GM18519 (cell line): Measurements from ENCODE around the gene LYPD1.
"Not testable (repeated sequence)": the region's sequence is repeated elsewhere in the genome, so short reads cannot be mapped to it uniquely, and the experiment has no call there.

Source experiments
- ATAC-seq: cut with Tn5 transposase; IDR thresholded peaks from one replicate; pipeline ENCODE4 v1.9.1; 2021; ENCODE audit warnings: mild to moderate bottlenecking, moderate library complexity; ENCODE audit not compliant: unreplicated experiment, low FRiP score

LYPD1 gene

GRCh38 chr2:132669908-132670495, at the start of gene LYPD1:
Gene LYPD1 (minus strand): TSS chr2:132670205. CDS start chr2:132669932, 273 bp downstream.
- no peak for ATAC-seq

DNA sequence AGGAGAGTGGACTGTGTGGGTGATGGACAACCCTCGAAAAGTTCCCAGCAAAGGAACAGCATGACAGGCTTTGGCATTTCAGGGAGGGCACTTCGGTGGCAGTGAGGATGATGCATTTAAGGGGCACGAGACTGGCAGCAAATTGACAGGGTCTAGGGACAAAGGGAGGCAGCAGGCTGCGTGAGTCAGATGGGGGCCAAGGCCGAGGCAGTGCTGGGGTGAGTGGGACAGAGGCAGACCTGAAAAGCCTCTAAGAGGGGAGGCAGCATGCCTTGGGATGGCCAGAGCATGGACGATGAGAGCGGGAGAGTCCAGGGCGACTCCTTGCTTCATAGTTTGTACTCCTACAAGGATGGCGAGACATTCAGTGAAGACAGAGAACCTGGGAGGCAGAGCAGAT, 49.5 kb upstream of the LYPD1 start:
- no peak for ATAC-seq

DNA sequence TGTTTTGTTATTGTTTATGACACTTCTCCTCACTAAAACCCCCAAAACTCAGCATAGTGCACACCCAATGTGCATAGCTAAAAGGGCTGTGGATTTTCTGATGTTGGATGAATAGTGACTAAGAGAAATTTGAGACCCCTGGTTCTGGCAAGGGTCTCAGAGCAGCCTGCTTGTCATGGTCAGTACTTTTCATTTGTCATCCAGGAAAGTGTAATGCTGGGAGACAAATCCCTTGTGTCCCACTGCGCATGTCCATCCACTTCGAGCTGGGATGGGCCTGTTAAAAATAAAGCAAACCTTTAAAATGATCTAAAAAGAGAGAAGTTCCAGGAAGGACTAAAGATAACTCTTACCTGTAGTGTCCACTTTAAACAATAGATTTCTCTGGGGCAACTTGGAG, 46.9 kb upstream of the LYPD1 start:
- ATAC-seq: no peak

- no peak for ATAC-seq
These were observed 45.7 kb upstream of the LYPD1 start for GRCh38 chr2:132715386-132716351.

- no peak for ATAC-seq
These were observed 33.4 kb upstream of the LYPD1 start for GRCh38 chr2:132703396-132703795.

DNA sequence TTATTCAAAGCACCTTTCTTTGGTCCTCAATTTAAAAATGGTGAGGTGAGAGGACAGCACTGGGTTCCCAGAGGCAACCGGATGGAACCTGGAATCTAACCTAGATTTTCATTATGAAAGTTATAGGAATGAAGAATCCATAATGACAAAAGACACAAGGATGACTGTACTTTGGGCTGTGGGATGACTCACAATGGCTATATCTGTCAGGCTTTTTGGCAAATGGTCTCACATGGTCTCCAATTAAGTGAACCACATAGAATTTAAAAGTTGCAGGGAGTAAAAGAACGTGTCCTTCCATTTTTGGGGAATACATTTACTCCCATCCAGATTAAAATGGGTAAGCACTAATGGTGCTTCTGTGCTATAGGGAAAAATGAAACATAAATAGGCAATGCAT, 31.8 kb upstream of the LYPD1 start:
- no peak for ATAC-seq

DNA sequence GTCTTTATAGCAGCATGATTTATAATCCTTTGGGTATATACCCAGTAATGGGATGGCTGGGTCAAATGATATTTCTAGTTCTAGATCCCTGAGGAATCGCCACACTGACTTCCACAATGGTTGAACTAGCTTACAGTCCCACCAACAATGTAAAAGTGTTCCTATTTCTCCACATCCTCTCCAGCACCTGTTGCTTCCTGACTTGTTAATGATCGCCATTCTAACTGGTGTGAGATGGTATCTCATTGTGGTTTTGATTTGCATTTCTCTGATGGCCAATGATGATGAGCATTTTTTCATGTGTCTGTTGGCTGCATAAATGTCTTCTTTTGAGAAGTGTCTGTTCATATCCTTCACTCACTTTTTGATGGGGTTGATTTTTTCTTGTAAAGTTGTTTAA, 29.8 kb upstream of the LYPD1 start:
- ATAC-seq: not testable (repeated sequence)

GRCh38 chr2:132698347-132698746, 28.3 kb upstream of the LYPD1 start:
- ATAC-seq: not testable (repeated sequence)

- ATAC-seq: no peak
These were observed 27.7 kb upstream of the LYPD1 start for GRCh38 chr2:132697556-132698205.

GRCh38 chr2:132692816-132693215, 22.8 kb upstream of the LYPD1 start:
- no peak for ATAC-seq

- ATAC-seq: no peak
These were observed 21.6 kb upstream of the LYPD1 start for GRCh38 chr2:132691556-132691955.

DNA sequence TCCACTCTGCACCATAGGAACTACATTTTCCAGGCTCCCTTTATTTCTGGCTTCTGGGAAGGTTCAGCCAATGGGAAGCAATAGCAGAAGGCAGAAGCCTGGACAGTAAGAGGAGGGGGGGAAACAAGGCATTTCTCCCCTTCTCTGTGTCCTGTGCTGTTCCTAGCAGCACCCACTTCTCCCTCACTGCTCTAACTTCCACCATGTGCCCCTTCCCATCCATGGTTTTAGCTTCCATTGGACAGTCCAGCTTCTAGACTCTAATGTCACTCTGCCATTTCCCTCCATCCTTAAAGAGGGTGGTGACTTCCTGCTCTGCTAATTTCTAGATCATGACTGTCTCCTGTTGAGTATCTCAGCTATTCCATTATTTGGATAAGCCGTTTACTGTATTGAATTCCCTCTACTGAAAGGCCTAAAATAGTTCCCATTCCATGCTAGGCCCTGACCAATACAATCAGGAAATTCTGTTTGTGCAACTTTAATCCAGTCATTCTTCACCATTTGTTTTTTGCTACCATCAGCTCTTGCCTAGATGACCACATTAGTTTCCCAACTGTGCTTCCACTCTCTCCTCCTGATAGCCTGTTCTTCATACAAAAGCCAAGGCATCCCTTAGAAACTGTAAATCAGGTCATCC, 20.8 kb upstream of the LYPD1 start:
- no peak for ATAC-seq

GRCh38 chr2:132681766-132682165, 11.8 kb upstream of the LYPD1 start:
- no peak for ATAC-seq

DNA sequence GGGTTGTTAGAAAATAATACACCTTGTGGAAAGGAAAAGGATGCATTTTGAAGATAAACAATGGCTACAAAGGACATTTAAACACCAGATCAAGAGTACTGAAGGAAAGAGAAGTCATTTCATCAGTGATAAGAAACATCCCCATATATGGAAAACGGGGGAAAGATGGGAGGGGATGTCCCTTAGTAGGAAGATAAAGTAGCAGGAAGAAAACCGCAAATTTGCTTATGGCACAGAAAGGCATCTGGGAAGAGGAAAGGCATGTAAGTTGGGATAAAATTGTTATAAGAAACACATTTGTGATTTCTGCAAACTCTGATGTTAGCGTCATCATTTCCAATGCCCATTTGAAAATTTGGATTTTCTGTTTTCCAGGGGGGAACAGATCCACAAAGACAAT, 10.5 kb upstream of the LYPD1 start:
- ATAC-seq: no peak

- no peak for ATAC-seq
These were observed 8.5 kb upstream of the LYPD1 start for GRCh38 chr2:132678483-132678882.

DNA sequence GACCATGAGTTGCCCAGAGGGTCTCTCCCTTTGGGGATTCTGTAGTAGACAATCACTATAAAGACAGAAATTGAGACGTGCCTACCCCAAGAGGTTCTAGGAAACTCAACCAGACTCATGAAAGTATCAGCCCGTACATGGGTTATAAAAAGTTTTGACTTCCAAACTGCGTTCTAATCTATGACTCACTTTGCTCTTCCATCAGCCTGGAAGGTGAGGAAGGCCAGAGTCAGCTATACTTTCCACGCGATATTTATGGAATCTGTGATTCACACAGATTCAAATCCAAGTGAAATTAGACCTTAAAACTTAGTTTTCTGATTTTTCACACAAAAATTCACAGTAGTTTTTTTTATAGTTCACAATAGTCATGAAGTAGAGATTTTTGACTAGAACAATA, 7.7 kb upstream of the LYPD1 start:
- ATAC-seq: no peak

DNA sequence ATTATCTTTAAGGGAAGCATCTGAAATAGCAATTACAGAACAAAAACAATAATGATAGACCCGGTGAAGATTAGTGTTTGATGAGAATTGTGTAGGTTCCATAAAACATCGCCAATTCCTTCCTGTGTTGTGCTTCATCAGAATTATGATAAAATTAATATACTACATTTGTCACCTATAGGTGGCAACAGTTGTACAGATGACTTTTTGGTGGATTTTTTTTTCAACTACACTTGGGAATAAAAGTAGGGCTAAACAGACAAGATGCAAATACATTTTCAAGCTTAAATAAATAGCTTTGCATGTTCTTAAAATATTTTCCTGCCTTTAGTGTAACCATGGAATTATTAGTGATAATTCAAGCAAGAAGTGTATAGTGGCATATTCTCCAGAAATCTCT, 7.0 kb upstream of the LYPD1 start:
- ATAC-seq: no peak

- no peak for ATAC-seq
These were observed 1.3 kb upstream of the LYPD1 start for GRCh38 chr2:132671151-132671835.

DNA sequence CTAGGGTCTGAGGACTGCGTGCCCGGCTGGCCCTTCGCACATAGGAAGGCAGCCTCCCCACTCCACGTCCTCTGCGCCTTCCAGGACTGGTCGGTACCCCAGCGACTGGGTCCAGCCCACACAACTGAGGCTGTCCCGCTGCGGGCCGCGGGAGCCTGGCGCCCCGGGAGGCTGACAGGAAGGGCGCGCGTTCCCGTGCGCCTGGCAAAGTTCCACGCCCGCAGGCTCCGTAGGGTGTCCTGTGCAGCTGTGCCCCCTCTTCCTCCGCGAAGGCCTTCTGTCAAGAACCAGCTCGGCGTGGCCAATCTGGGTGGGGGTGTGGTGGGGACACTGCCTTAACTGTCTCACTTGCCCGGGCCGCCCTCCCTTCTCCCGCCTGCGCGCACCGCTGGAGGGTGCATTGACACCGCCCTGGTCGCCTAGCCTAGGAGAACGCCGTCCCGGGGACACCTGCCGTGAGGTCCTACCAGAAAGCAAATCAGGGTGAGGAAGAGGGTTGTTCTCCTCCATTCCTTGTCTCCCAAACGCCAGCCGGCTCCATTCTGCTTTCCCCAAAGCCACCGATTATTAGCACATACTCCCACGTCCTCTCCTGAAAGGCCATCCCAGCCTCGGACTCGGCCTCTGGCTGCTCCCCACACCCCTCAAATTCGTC, 618 bp upstream of the LYPD1 start:
- ATAC-seq: no peak
